Neural progenitor cell (in vitro differentiated cells): ENCODE data around the gene UTY.

Source experiments
- EZH2 ChIP-seq: fragments of 200-600 bp; sonication (generic); IDR thresholded peaks from 2 replicates; pipeline ENCODE4 v1.6.1; 2017; ENCODE audit warnings: antibody characterized with exemption, mild to moderate bottlenecking, moderate library complexity
- EZH2phosphoT487 ChIP-seq: fragments of 200-600 bp; sonication (generic); IDR thresholded peaks from 2 replicates; pipeline ENCODE4 v1.6.1; 2017; ENCODE audit warnings: antibody characterized with exemption
- TF ChIP-seq, protein P1 (sequence below): fragments of 200-600 bp; sonication (generic); IDR thresholded peaks from 2 replicates; pipeline ENCODE4 v1.5.1; 2017; ENCODE audit warnings: antibody characterized with exemption, mild to moderate bottlenecking

DNA sequence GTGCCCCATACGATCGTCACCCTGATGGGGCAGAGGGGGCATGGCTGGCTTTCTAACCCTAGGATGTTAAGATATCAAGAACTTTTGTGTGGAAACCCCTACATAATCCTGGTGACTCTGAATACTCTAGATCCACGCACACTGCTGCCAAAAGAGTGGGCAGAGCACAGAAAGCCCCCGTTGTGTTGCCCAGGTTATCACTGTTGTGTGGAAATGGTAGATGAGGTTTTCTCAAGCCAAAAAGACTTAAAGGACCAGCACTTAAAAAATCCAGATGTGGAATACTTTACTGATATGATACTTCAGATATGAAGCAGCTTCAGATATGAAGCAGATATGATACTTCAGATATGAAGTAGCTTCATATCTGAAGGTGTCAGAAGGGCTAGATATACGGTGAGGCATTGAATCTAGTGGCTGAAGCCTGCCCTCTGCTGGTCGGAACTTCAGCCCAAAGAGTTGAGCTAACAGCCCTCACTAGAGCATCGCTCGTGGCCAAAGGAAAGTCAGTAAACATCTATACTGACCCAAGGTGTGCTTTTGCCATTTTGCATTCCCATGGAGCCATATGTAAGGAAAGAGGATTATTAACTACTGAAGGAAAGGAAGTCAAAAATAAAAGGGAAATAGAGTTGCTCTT lies 136.4 kb downstream of the UTY start:
- TF ChIP-seq, protein P1, sequence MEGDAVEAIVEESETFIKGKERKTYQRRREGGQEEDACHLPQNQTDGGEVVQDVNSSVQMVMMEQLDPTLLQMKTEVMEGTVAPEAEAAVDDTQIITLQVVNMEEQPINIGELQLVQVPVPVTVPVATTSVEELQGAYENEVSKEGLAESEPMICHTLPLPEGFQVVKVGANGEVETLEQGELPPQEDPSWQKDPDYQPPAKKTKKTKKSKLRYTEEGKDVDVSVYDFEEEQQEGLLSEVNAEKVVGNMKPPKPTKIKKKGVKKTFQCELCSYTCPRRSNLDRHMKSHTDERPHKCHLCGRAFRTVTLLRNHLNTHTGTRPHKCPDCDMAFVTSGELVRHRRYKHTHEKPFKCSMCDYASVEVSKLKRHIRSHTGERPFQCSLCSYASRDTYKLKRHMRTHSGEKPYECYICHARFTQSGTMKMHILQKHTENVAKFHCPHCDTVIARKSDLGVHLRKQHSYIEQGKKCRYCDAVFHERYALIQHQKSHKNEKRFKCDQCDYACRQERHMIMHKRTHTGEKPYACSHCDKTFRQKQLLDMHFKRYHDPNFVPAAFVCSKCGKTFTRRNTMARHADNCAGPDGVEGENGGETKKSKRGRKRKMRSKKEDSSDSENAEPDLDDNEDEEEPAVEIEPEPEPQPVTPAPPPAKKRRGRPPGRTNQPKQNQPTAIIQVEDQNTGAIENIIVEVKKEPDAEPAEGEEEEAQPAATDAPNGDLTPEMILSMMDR: no peak
- TF ChIP-seq EZH2 (no peak), EZH2phosphoT487 (no peak)
